Skin epidermis (tissue), 12 donors: ENCODE measurements around the gene PPM1H.

Experiments
- H3K27ac ChIP-seq, 21 experiments: fragments of 200-600 bp; sonication (generic) in 11 of 21; one replicate each; pipeline ENCODE4 v1.5.0; 2020; ENCODE audit warnings: mild to moderate bottlenecking in 3 of 21, inconsistent platforms in 2 of 21, moderate library complexity in 2 of 21
- H3K4me3 ChIP-seq, 7 experiments: fragments of 200-600 bp; sonication (generic) in 2 of 7; one replicate each; pipeline ENCODE4 v1.5.0; 2020; ENCODE audit warnings: inconsistent platforms in 2 of 7, mild to moderate bottlenecking in 2 of 7, moderate library complexity in 1 of 7

The PPM1H gene

DNA sequence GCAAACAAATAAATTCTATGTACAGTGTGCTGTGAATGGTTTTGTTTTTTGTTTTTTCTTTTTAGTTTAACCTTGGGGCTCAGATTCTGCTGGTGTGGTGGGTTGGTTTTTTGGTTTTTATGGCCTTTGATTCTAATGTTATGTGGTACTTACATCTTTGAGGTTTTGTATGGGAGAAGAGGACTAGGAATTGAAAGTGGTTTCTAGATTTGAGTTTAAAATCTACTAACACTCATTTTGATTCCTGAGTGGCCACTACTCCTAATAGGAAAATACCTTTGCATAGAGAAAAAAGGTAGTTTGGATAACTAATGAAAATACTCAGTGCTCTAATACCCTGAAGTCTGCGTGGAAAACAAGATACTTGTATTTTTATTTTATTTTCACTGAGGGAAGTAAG lies 330.6 kb downstream of the PPM1H start:
- Histone ChIP-seq H3K27ac (peak overlapping the region in 19 of 21 experiments; percentile 99 to 100 (median 99)), H3K4me3 (peak overlapping the region; percentile 55 to 94 (median 83))

DNA sequence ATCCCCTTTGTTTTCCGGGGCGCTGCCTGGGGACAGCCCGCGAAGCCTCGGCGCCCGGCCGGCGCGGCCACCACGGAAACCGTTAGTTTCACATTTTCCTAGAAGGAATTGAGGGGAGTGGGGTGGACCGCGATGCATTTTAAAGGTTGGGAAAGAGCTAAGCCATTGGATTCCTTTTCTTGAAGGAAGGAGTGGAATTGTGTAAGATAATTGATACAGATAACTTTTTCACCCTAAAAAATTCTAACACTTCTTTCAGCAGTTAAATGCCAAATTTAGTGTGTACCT lies 331.2 kb downstream of the PPM1H start:
- Histone ChIP-seq H3K27ac (peak overlapping the region; percentile 97 to 100 (median 99)), H3K4me3 (peak overlapping the region; percentile 55 to 94 (median 83))

DNA sequence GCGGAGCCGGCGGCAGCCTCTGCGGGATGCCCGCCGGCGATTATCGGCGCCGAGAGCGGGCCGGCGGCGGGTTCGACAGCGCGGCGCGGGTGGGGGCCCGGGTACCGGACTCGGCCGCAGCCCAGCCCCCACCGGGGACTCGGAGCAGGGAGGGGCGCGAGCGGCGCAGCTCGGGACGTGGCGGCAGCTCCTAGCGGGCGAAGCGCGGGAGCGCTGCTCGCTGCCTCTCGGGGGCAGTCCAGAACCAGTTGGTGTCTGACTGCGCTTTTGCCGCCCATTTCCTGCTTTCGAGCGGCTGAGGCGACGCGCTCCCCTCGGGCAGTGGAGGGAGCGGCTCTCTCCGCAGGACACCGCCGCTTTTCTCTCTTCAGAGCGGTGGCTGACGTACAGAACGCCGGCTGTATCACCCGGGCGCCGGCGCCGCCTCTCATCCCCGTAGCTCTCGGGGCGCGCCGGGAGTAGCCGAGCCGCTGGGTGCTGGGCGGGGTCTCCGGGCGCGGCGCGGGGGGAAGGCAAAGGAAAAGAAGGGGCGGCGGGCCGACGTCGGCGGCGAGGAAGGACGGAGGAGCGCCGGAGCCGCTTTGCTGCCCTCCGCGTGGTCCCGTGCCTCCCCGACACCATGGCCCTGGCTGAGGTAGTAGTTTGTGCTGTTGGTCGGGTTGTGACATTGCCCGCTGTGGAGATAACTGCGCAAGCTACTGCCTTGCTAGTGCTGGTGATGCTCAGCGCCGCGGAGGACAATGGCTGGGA lies 331.7 kb downstream of the PPM1H start:
- Histone ChIP-seq H3K27ac (peak overlapping the region; percentile 97 to 100 (median 99)), H3K4me3 (peak overlapping the region; percentile 55 to 94 (median 83))

DNA sequence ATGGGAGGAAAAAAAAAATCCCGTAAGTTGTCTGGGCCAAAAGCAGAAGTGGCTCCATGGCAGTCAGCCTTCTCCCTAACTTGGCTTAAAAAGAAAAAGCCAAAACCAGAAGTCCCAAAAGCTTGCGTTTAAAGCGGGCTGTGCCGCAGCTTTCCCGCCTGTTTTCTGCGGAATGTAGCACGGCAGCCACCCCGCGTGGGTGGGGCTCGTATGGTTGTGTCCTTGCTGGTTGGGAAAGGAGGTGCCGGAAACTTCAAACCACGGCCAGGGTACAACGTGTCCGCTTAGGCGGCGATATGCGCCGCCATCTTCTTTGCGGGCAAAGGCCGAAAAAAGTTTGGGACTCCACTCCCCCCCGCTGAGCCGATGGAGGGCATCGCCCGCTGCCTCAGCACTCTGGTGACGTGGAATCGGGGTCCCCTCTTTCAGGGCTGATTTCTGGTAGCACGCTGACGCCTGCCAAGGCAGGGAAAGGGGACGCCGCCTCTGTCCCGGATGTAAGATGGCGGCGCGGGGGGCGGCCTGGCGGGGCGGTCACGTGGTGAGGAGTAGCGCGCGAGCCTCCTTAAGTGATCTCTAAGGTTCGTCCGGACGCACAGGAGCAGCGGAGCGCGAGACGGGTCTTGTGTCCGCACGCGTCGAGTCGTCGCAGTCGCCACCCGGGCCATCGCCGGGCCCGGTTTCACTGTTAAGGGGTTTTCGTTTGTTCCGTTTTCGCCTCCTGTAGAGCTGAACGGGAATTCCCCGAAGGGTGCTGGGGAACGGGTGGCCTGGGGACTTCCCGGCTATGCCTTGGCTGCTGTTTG lies 332.5 kb downstream of the PPM1H start:
- peak overlapping the region; percentile 97 to 100 (median 99) for H3K27ac ChIP-seq

DNA sequence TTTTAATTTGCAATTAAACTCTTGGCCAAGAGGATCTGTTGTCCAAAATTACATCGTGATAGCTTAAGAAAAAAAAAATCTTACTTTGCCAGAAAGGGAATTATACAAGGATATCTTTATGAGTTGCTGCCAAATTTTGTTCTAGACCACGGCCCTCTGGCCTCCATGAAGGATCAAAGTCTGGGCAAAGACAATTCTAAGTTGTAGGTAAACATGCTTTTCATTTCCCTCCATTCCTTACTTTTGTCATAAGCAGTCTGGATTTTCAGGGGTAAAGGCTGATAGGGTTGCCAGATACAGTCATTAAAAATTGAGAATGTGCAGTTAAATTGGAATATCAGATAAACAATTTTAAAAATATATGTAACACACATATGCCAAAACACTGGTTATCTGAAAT lies 333.2 kb downstream of the PPM1H start:
- H3K27ac ChIP-seq, result peak overlapping the region in 20 of 21 experiments; percentile 97 to 100 (median 99)
- peak overlapping the region; percentile 55 to 94 (median 83) for H3K4me3 ChIP-seq

More for the DNA sequence above, 332.5 kb downstream of the PPM1H start:
- H3K4me3 ChIP-seq, result peak overlapping the region; percentile 55 to 94 (median 83)

DNA sequence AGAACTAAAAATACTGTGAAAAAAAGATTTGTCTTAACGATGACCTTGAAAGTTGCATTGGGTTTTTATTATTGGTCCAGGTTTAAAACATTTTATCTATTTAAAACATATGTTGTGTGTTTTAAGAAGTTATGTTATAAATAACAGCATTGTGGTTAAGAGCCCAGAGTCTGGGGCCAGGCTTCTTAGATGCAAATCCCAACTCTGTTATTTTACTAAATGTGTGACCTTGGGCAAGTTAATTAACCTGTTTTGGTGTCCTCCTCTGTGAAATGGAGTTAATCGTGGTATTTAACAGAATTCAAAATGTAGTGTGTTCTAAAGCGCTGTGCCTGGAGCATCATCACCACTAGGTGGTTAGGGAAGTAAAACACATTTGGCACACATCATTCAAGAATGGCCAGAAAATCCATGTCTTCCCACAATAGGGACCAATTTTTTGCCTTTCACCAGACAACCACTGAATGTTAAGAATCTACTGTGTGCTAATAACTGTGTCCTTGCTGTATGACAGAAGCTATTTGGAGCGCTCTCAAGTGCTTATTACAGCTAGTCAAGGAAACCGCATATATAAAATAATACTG lies 335.0 kb downstream of the PPM1H start:
- H3K4me3 ChIP-seq, result no peak overlapping the region
- H3K27ac ChIP-seq, result no peak overlapping the region

DNA sequence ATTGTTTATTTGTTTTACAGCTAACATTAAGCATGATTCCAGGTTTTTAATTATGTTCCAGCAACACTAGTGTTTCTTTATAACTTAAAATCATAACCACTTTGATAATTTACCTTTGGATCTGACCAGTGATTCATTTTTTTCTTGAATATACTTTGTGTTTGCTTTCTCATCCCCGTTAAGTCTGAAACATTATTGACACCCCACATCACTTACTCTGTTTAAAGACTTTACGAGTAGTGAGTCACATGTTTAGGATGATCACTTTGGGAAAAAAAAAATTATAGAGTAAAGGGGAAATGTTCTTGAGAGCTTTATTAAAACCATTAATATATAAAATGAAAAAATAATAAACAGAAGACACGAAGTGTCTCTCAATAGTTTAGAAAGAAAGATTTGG lies 336.1 kb downstream of the PPM1H start:
- Histone ChIP-seq H3K27ac (no peak overlapping the region), H3K4me3 (no peak overlapping the region)

DNA sequence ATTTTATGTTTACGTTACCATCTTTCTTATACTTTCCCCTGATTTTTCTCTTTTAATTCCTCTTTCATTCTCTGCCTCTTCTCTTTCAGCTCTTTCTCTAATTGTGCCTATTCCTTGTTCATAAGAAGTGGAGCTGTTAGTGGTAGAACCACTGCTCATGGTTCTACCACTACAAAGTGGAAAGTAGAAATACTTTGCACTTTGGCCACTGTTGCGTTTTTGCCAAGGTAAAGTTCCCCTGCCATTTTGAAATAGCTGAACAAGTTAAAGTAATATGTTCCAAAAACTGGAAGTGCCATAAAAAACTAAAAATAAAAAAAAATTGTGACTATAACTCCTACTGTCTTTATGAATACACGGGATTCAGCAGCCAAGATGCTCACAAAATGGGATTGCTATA lies 337.7 kb downstream of the PPM1H start:
- H3K27ac ChIP-seq, result no peak overlapping the region
- no peak overlapping the region for H3K4me3 ChIP-seq
